AG04449 (cell line): ENCODE results near the gene PRKN.

Experiments used
- CTCF ChIA-PET: fragments of 350-600 bp; formaldehyde crosslinking; extraction: SDS; loops from one replicate; lab custom pipeline; 2021; ENCODE audit warnings: antibody characterized with exemption; lab: Yijun Ruan, JAX
- POLR2A ChIA-PET: fragments of 400-600, 350-600 bp; formaldehyde crosslinking; extraction: SDS; loops from one replicate; lab custom pipeline; 2020; ENCODE audit warnings: antibody characterized with exemption, inconsistent platforms; lab: Yijun Ruan, JAX
- DNase-seq: peaks from one replicate; pipeline ENCODE4 v3.0.0-alpha.2; 2010; ENCODE audit warnings: low read depth, low spot score
- H3K4me3 ChIP-seq: 2 replicates; pipeline ENCODE4 v1.5.1; 2011; ENCODE audit warnings: low read depth, mild to moderate bottlenecking, control low read depth, low read length
- TF ChIP-seq, protein P1 (sequence below): IDR thresholded peaks from one replicate; pipeline ENCODE4 v1.5.1; 2011; ENCODE audit warnings: mild to moderate bottlenecking, moderate library complexity, low read length, control low read depth, inconsistent platforms; ENCODE audit not compliant: insufficient read depth; ENCODE audit errors: missing control alignments

Gene PRKN

DNA sequence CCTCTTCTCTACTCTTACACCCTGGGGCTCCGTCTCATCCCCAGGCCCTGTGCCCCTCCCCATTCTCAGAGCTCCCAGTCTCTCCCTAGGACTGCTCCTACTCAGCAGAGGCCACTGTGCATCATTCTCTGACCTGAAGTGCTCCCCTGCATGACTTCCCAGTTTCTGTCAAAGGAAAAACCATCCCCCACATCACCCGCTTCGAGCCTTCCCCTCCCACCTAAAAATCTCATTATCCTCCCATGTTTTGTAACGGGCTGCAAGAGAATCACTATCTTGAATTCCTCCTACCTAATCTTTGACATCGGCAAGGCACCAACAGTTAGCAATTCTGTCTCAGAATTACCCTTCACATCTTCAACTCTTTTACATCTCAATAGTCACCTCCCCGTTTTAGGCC is 463.0 kb downstream of the PRKN start:
- ChIA-PET POLR2A (no interaction called here), CTCF (no interaction called here)
- TF ChIP-seq, protein P1, sequence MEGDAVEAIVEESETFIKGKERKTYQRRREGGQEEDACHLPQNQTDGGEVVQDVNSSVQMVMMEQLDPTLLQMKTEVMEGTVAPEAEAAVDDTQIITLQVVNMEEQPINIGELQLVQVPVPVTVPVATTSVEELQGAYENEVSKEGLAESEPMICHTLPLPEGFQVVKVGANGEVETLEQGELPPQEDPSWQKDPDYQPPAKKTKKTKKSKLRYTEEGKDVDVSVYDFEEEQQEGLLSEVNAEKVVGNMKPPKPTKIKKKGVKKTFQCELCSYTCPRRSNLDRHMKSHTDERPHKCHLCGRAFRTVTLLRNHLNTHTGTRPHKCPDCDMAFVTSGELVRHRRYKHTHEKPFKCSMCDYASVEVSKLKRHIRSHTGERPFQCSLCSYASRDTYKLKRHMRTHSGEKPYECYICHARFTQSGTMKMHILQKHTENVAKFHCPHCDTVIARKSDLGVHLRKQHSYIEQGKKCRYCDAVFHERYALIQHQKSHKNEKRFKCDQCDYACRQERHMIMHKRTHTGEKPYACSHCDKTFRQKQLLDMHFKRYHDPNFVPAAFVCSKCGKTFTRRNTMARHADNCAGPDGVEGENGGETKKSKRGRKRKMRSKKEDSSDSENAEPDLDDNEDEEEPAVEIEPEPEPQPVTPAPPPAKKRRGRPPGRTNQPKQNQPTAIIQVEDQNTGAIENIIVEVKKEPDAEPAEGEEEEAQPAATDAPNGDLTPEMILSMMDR: no peak
- no peak for DNase-seq
- H3K4me3 ChIP-seq: no peak overlapping the region

DNA sequence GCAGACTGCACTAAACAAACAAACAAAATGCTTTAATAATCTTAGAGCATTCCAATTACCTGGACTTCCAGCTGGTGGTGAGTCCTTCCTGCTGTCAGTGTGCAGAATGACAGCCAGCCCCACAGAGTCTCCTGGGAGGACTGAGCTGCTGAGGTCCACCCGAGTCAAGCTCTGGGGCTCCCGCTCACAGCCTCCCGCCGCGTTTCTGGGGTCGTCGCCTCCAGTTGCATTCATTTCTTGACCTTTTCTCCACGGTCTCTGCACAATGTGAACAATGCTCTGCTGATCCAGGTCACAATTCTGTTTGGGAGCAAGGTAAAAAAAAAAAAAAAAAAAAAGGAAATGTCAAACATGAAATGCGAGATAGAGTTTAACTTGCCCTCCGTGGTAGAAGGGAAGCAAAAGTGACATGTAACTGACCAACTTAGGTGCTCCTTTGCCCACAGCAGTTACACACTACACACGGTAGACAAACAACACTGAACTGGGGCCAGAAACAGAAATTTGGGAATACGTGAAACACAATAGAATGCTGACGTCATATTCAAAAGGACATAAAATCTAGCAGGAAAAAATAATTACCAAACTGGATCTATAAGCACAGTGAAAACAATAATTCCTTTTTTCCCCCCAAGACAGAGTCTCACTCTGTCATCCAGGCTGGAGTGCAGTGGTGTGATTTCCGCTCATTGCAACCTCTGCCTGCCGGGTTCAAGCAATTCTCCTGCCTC is 464.9 kb downstream of the PRKN start:
- ChIA-PET POLR2A (no interaction called here), CTCF (no interaction called here)
- H3K4me3 ChIP-seq: no peak overlapping the region
- TF ChIP-seq, protein P1: no peak
- DNase-seq: no peak

DNA sequence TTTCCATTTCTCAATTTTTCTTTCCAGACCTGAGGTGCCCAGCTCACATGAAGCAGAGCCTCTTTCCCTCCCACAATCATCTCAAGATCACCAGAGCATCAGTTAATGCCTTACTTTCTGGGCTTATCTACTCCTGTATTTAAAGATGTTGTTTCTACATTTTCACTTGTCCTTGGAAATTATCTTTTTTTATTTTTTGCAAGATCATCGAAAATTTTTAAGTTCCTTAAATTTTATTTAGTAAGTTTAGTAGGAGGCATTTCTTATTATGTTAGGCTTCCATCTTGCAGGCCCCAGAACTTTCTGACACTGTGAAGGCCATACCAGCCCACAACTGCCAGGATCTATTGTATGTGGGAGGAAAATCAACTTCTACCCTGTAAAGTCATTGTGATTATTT is 466.0 kb downstream of the PRKN start:
- no peak for DNase-seq
- ChIA-PET CTCF (no interaction called here), POLR2A (no interaction called here)
- no peak overlapping the region for H3K4me3 ChIP-seq
- TF ChIP-seq, protein P1: no peak

DNA sequence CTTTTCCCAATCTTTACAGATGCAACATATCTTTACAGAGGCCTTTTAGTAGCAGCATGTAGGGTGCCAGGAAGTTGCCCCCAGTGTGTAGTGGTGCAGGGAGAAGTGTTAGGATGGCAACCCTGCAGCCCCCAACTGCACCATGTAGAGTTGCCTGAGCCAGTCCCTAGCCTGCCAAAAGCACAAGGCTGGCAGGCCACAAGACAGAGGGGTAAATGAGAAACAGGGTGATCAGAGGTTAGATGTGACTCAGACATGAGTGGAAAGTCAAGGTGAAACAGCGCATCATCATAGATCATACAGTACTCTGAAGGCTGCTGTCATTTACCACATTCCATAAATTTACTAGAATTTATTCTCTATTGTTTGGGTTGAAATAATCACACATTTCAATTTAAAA is 467.5 kb downstream of the PRKN start:
- H3K4me3 ChIP-seq: no peak overlapping the region
- ChIA-PET POLR2A (no interaction called here), CTCF (no interaction called here)
- no peak for DNase-seq
- TF ChIP-seq, protein P1: no peak

DNA sequence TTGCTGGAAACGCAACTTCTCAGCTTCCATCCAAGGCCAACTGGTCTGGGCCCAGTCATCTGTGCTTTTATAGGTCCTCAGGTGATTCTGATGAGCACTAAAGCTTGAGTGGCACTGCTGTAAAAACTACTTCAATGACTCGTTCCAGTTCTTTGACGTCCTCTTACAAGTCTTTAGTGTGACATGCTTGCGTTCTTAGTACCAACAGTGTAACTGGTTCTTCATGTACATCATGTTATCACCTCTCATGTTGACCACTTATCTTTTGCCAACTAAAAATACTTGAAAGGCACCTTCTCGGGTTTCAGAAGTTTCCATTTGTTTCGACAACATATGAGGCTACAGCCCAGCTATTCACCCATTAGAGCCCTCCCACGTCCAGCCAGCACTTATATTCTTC is 468.9 kb downstream of the PRKN start:
- CTCF ChIA-PET: no interaction called here
- TF ChIP-seq, protein P1: no peak
- POLR2A ChIA-PET: no interaction called here
- DNase-seq: no peak
- no peak overlapping the region for H3K4me3 ChIP-seq

DNA sequence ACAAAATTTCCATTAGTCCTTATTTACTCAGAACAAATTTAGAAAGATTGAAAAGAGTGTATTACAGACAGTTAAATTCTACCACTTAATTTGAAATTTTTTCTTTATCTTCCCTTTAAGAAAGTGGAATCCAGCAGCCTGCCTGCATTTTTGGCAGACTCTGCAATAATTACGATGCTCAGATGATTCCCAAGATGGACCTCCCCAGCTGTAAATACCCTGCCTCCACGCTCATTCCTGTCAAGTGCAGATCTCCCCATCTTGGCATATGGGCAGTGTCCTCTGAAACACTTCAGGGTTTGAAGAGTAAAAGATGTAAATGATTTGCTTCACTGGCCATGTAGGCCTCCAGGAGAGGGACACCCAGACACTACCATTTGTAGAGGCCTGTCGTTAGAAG is 471.2 kb downstream of the PRKN start:
- TF ChIP-seq, protein P1: no peak
- CTCF ChIA-PET: no interaction called here

More for the DNA sequence above, 471.2 kb downstream of the PRKN start:
- no peak overlapping the region for H3K4me3 ChIP-seq
- DNase-seq: no peak
- POLR2A ChIA-PET: no interaction called here
